HG03521 (cell line): ENCODE measurements around the gene SFSWAP.

ENCODE experiments used
- ATAC-seq: cut with Tn5 transposase; IDR thresholded peaks from one replicate; pipeline ENCODE4 v1.9.1; 2021; ENCODE audit warnings: mild to moderate bottlenecking, moderate library complexity; ENCODE audit not compliant: unreplicated experiment

SFSWAP gene

DNA sequence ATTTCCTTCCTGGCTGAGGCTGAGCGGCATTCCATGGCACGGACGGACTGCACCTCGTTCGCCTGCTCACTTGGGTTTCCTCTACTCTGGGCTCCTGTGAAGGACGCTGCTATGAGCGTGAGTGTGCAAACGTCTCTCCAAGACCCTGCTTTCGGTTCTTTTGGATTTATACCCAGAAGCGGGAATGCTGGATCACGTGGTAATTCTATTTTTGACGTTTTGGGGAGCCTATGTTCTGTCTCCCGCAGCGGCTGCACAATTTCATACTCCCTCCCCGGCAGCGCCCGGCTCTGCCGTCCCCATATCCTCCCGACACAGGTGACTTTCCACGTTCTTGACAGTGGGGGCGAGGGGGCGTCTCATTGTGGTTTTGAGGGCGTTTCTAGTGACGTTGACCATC is 137.9 kb downstream of the SFSWAP start:
- no peak for ATAC-seq
